HG03066 (cell line): ENCODE data around the gene ZKSCAN1.
A peak's percentile ranks its signal among the peaks of the same experiment; 100 is the strongest.
"Not testable (repeated sequence)": the region's sequence is repeated elsewhere in the genome, so short reads cannot be mapped to it uniquely, and the experiment has no call there.

ENCODE experiments used
- ATAC-seq: cut with Tn5 transposase; IDR thresholded peaks from one replicate; pipeline ENCODE4 v1.9.1; 2021; ENCODE audit warnings: low read depth; ENCODE audit not compliant: unreplicated experiment

Gene ZKSCAN1

DNA sequence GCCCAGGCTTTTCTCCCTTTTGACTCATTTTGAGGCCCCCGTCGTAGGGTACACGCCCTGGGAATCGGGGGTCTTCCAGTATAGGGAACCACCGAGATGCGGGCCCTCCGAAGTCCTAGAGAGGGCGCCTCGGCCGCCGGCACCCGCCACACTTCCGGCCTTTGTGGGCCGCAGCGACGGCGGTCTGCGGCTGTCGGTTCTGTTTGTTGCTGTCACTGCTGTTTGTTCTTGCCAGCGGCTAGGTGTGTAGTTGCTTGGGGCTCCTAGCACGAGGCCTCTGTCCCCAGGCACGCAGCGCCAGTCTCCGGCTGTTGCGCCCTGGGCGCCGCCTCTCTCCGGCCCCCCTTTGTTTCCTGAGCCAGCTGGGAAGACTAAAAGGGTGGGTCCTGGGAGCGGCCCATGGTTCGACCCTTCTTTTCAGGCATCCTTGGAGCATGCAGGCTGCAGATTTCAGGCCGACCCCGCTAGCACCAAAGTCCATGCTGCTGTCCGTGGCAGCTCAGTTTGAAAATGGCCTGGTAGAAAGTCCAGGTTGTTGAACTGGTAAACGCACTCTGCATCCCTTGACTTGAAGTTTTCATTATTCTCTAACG is 17.8 kb upstream of the ZKSCAN1 start:
- ATAC-seq, result peak; percentile 56

DNA sequence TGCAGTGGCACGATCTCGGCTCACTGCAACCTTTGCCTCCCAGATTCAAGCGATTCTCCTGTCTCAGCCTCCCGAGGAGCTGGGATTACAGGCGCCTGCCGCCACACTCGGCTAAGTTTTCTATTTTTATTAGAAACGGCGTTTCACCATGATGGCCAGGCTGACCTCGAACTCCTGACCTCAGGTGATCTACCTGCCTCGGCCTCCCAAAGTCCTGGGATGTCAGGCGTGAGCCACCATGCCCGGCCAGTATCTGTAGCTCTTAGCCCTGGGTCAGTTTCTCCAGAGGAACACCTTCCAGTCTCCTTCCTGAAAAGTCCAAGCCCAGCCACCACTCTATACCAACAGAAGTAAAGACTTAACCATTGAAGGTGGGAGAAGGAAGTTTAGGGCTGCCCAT is 15.2 kb upstream of the ZKSCAN1 start:
- ATAC-seq, result no peak

DNA sequence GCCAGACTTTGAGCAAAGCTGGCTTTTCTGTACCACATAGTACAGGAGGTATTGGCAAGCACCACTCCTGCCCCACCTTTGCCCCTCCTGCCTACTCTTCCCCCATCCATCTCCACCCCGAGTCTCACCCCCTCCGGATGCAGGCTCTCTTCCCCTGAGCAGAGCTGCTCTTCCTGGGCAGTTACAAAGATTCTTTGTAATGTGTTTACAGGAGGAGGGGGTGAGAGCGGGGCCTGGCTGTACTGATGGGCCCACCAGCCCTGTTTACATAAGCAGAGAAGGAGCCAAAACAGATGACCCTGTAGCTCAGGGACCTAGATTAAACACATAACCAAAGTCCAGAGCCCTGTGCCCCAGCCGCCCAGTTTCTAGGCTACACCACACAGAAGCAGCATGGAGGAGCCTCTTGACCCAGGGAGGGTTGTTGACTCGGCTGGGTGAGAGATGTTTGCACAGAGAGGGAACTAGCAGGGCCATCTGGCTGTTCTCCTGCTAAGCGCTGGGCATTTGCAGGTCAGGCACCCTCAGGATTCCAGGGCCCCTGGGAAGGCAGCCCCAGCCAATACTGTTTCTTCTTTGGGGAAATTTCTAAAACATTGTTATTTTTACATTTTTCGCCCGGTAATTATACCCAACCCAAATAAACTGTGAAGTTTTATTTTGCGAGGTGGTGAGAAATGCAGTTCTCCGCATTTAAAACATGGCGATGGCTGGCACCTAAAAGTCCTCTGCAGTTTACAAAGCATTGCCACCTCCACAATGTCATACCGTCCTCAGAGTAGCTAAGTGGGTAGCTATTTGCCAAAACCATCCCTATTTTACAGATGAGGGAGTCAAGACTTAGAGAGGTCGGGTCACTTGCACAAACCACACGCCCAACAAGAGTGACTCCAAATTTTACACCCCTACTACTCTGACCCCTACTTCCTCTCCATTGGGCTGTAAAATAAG is 11.4 kb upstream of the ZKSCAN1 start:
- no peak for ATAC-seq

DNA sequence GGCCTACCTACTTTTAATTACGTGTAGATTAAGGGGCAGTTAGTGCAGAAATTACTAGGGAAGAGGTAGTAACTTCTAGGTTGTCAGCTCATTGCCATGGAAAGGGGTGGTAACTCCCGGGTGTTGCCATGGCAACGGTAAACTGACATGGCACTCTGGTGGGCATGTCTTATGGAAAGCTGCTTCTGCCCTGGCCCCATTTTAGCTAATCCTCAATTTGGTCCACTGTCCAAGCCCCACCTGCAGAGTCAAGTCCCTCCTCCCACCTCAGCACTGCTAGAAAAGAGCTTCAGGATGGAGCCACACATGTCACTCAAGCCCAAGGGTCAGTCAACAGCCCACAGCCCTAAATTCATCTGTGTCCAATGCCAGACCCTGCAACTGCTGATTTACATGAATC is 7.5 kb upstream of the ZKSCAN1 start:
- no peak for ATAC-seq

DNA sequence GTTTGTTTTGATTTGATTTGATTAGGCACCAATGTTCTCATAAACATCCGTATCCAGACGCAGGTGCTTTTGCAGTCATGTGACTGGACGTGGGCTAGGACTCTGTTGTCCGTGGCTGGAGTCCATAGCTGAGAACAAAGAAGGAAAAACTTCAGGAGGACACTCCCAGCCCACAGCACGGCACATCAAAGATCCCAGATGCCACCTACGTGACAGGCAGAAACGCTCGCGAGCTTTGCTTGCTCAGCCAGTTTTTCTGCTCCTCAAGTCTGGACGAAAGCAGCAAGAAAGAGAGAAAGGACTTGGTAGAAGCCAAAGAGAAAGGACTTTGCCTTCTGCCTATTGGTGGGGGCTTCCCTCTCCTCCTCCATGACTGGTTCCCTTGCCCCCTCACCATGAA is 6.9 kb upstream of the ZKSCAN1 start:
- no peak for ATAC-seq

DNA sequence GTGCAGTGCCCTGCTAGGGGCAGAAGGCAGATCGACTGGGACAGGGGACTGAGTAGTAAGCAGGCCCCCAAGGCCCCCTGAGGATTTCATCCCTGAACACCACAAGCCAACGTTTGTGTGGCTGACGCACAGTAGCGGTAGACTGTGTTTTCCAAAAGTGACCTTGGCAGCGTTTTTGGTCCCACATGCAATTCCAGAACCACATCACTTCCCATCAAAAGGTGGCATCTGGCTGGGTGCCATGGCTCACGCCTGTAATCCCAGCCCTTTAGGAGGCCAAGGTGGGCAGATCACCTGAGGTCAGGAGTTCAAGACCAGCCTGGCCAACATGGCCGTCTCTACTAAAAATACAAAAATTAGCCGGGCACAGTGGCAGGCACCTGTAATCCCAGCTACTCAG is 5.4 kb upstream of the ZKSCAN1 start:
- ATAC-seq, result not testable (repeated sequence)

DNA sequence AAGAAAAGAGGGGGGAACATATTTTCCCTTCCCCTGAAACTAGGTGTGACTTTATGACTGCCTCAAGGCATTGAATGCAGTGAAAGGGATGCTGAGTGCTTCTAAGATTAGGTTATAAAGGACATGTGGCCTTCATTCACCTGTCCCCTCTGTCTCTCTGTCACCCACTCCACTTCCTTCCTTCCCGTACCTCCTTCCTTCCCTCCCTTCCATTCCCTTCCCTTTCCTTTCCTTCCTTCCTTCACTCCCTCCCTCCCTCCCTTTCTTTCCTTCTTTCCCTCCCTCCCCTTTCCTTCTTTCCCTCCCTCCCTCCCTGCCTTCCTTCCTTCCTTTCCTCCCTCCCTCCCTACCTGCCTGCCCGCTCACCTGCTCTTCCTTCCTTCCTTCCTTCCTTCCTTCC is 4.5 kb upstream of the ZKSCAN1 start:
- no peak for ATAC-seq

DNA sequence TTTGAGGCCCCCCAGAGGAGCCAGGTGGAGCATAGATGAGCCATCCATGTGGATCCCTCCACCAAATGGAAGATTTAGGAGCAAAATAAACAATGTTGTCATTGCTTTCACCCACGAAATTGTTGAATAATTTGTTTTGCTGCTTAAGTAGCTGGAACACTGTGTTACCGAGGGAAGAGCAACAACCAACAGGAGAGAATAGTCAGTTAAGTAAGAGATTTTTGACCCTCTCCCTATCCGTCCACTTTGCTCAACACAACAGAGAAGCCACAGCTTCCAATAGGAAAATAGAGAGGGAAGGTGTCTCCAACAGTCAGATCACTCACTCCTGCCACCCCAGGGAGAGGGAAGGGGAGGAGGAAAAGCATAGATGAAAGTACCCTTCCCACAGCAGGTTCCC is 3.9 kb upstream of the ZKSCAN1 start:
- ATAC-seq, result no peak

DNA sequence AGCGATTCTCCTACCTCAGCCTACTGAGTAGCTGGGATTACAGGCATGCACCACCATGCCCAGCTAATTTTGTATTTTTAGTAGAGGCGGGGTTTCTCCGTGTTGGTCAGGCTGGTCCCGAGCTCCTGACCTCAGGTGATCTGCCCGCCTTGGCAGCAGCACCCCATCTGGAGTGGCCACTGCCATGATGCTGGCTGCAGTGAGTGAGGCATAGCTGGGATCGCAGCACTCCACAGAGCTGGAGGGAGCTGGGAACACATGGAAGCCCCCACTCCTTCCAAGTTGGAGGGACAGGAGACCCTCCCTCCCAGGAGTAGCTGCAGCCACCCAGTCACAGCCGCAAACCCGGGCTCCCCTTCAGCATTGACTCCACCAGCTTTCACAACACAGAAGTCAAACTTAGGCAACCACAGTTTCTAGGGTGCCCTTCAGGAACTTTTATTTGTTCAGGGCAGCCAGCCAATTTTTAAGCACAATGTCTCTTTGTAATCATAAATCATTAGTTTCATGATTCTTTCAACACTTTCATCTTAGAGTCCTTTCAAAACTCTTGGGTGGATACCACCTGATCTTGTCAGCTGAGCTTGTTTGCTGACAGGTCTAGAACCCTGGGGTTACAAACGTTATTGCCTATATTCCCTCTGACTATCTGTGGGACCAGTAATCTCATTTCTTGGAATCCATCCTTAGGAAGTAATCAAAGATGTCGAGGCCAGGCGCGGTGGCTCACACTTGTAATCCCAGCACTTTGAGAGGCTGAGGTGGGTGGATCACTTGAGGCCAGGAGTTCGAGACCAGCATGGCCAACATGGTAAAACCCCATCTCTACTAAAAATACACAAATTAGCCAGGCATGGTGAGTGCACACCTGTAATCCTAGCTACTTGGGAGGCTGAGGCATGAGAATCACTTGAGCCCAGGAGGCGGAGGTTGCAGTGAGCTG is 2.7 kb upstream of the ZKSCAN1 start:
- ATAC-seq, result not testable (repeated sequence)

DNA sequence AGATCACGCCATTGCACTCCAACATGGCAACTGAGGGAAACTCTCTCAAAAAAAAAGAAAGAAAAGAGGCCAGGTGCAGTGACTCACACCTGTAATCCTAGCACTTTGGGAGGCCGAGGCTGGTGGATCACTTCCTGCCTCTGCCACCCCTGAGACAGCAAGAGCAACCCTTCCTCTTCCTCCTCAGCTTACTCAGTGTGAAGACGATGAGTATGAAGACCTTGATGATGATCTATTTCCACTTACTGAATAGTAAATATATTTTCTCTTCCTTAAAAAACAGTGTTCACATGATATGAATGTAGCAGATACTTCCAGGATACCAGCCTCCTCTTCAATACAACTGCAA is 2.1 kb upstream of the ZKSCAN1 start:
- ATAC-seq, result no peak

DNA sequence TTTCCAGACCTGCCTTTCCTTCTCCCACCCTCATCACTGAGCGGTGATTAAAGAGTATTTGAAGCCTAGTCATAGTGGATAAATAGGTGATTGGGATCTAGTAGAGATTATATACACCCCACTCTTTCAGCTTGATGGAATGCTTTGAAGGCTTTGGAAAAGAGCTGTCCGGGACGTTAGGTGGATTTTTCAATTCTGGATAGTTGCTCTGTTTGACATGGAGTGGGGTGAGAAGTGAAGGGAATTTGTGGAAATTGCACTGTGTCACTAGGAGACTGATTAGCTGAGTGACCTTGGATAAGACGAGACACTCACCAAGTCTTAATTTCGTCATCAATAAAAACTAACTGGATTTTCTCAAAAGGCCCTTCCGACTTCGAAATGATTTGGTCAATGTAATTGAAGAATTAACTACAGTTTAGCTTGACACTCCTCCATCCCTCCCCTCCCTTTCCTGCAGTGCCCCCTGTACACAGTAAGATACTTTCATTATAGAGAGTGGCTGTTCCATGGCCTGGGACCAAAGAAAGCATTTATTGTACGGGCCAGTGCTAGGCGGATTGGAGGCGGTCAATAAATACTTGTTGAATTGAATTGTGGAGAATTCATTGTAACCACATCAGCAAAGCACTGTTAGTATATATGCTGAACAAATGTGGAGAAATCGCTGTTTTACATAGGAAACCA is 962 bp downstream of the ZKSCAN1 start:
- peak; percentile 3 for ATAC-seq

DNA sequence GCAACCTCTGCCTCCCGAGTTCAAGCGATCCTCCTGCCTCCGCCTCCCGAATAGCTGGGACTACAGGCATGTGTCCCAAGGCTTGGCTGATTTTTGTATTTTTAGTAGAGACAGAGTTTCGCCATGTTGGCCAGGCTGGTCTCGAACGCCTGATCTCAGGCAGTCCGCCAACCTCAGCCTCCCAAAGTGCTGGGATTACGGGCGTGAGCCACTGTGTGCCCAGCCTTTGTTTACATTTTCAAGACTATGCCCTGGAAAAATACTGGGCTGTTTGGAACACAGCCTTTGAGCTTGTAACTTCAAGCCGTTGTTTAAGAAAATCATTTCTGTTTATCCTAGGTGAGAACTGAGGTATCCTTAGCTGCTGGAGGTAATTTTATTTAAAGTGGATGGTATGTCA is 1.9 kb downstream of the ZKSCAN1 start:
- no peak for ATAC-seq

DNA sequence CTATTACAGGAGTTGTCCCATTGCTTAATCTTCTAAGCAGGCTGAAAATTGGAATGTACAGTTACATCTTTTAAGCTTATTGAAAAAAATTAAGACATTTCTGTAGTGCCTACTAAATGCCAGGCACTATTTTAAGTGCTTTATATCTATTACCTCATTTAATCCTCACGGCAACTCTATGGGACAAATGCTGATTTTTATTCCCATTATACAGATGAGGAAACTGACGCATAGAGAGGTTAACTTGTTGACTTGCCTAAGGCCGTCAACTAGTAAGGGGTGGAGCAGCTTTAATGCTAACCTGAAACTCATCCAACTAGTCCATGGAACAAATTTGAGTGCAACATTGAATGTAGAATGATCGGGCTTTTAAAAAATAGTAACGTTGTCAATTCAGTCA is 2.5 kb downstream of the ZKSCAN1 start:
- no peak for ATAC-seq

DNA sequence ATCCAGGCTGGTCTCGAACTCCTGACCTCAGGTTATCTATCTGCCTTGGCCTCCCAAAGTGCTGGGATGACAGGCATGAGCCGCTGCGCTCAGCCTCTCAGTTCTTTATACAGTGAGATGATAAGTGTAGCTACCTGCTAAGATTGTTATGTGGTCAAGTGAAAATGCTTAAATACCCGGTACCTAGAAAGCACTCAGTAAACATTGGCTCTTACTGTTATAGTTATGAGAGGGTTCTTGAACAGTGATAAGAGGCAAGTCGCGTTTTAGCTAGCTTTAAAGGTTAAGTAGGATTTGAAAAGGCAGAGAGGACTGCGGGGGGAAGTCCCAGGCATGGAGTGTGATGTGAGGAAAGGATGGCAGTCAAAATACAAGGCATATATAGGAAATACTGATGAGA is 4.5 kb downstream of the ZKSCAN1 start:
- no peak for ATAC-seq

DNA sequence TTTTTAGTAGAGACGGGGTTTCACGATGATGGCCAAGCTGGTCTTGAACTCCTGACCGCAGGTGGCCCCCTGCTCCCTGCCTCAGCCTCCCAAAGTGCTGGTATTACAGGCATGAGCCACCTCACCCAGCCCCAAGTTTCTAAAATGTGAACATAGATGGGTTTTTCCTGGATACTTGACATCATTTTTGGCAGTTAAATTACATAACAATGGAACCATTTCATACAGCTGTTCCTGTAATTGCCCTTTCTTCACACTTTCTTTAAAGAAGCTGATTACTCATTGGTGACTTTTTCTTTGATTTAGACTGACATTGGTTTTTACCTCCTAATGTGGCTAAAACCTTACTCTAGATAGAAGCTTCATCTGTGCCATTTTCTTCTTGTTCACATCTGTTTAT is 5.9 kb downstream of the ZKSCAN1 start:
- no peak for ATAC-seq

DNA sequence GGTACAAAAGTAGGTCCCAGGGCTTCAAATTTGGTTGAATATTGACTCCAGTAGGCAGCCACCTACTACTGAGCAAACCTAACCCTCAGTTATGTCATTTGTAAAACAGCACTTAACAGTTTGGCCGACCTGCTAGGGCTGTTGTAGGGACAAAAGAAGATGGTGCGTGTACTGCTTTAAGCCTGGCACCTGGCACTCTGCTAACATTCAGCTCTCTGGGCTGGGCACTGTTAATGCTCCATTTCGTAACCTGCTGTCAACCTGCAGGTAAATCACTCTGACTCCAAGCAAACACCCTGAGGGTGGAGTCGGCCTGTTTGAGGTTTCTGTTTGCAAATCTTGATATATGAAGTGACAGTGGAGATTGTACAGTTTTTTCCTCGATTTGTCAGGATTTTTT is 7.2 kb downstream of the ZKSCAN1 start:
- no peak for ATAC-seq

DNA sequence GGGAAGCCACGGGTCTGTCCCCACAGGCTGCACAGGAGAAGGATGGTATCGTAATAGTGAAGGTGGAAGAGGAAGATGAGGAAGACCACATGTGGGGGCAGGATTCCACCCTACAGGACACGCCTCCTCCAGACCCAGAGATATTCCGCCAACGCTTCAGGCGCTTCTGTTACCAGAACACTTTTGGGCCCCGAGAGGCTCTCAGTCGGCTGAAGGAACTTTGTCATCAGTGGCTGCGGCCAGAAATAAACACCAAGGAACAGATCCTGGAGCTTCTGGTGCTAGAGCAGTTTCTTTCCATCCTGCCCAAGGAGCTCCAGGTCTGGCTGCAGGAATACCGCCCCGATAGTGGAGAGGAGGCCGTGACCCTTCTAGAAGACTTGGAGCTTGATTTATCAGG is 8.1 kb downstream of the ZKSCAN1 start:
- no peak for ATAC-seq

DNA sequence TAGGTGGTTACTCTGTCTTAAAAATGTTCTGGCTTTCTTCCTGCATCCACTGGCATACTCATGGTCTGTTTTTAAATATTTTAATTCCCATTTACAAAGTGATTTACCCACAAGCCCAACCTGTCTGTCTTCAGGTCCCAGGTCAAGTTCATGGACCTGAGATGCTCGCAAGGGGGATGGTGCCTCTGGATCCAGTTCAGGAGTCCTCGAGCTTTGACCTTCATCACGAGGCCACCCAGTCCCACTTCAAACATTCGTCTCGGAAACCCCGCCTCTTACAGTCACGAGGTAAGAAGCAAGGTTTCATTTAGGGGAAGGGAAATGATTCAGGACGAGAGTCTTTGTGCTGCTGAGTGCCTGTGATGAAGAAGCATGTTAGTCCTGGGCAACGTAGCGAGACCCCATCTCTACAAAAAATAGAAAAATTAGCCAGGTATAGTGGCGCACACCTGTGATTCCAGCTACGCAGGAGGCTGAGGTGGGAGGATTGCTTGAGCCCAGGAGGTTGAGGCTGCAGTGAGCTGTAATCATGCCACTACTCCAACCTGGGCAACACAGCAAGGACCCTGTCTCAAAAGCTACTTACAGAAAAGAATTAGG is 8.7 kb downstream of the ZKSCAN1 start:
- no peak for ATAC-seq

DNA sequence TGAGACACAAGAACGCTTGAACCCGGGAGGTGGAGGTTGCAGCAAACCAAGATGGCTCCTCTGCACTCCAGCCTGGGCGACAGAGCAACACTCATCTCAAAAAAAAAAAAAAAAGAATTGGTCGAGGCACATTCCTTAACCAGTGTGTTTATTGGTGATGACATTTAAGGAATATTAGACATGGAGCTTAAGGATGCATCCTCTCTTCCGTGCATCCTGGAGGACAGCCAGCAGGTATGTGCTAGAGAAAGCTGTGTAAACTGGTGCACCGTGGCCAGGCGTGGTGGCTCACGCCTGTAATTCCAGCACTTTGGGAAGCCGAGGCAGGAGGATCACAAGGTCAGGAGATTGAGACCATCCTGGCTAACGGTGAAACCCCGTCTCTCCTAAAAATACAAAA is 11.8 kb downstream of the ZKSCAN1 start:
- no peak for ATAC-seq

DNA sequence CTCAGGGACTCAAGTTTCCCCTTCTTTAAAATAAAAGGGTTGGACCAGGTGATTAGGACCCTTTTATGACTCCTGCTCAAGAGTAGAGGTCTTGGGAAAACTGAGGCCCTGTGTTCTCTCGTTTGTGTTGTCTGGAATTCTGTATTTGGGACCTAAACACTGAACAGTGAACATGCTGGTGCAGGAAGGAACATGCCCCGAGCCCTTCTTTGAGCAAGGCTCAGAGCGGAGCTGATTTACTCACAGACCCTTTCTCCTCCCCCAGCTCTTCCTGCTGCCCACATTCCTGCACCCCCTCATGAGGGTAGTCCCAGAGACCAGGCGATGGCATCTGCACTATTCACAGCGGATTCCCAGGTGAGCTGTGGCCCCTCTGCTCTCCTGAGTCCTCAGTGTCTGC is 14.2 kb downstream of the ZKSCAN1 start:
- no peak for ATAC-seq
